GM03348 (cell line): ENCODE data around the gene BTG4.
A peak's percentile ranks its signal among the peaks of the same experiment; 100 is the strongest.

ENCODE experiments used
- DNase-seq: peaks from one replicate; pipeline ENCODE4 v3.0.0; 2012; ENCODE audit warnings: low spot score

Gene BTG4

DNA sequence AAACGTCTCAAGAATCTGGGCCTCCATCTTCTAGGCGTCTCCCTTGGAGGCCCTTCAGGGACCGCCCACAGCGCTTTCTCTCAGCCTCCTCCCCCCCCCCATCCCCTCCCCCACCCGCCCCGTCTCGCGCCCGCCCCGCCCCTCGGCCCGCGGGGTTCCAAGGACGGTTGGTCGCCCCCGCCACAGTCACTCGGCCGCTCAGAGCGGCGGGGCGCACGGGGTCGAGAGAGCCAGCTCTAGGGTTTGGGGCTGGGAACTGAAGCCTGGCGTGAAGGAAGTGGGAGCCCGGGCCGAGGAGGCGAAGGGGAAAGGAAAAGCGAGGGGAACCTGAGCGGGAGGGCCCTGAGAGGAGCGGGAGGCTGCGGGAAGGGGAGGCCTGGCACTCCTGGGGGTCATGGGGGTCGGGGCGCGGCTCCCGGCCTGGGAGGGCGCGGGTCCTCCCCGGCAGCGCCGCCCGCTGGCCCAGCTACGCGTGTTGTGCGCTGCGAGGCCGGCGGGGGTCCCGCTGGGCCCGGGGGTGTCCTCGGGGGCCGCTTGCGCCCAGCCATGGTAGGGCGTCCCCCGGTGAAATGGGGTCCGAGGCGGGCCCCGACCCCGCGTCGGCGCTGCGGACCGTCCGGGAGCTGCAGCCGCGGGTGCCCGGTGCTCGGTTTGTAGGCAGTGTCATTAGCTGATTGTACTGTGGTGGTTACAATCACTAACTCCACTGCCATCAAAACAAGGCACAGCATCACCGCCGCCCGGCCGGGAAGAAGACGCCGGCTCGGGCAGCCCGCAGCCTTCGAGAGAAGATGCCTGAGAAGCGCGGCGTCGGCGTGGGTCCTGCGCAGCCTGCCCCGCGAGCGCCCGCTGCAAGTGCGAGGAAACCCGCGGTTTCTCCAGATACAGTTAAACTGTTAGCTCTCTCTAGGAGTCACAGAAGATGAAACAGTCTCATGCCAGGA lies at the start of gene BTG4:
Gene BTG4, minus strand, starts transcription at position 91 of the 944 bp plus-strand sequence. CDS start 13,610 bp downstream, outside the sequence.
- peak; percentile 56 for DNase-seq

- DNase-seq, result peak; percentile 73
Observed at GRCh38 chr11:111561791-111562325, 49.7 kb upstream of the BTG4 start.

DNA sequence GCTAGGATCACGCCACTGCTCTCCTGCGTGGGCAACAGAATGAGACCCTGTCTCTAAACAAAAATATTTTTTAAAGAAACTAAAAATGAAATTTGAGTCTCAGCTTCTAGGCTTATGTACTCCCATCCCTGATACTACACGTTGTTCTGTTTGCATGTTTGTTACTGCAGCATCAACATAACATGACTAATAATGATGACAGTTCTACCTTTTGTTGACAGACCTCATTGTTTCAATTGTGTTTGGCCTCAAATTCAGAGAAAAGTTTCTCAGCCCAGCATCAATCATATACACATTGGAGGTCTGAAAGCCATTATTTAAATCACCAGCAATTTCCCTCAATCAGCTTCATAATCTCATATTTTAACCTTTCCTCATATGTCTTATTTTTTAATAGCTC lies 49.1 kb upstream of the BTG4 start:
- DNase-seq, result no peak

GRCh38 chr11:111560800-111561199 lies 48.6 kb upstream of the BTG4 start:
- no peak for DNase-seq

GRCh38 chr11:111559800-111560464 lies 47.7 kb upstream of the BTG4 start:
- no peak for DNase-seq

DNA sequence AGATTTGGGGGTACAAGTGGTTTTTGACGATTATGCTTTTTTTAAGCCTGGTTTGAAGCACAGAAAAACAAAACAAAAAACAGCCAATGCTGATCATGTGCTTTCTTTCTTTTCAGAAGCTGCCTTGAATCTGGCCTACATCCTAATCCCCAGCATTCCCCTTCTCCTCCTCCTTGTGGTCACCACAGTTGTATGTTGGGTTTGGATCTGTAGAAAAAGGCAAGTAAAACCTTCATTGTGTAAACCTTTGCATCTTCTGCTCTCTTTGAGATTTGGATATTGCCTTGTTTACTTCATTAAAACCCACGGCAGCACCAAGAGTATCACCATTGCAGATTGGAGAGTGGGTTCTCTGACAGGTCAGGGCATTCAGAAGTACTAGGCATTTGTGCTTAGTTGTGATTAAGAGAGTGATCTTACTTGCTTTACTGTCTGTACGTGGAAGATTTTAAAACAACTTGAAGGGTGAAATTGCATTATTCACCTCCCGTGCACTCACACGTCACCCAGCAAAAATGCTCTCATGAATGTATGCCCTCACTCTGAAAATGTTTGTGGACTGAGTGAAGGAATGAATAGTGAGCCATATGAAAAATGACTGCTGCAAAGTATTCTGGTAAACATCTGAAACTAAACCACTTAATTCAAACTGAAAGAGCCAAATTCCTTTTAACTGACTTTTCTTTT lies 45.4 kb upstream of the BTG4 start:
- peak; percentile 69 for DNase-seq

- no peak for DNase-seq
Observed at GRCh38 chr11:111555255-111555654, 43.1 kb upstream of the BTG4 start.

DNA sequence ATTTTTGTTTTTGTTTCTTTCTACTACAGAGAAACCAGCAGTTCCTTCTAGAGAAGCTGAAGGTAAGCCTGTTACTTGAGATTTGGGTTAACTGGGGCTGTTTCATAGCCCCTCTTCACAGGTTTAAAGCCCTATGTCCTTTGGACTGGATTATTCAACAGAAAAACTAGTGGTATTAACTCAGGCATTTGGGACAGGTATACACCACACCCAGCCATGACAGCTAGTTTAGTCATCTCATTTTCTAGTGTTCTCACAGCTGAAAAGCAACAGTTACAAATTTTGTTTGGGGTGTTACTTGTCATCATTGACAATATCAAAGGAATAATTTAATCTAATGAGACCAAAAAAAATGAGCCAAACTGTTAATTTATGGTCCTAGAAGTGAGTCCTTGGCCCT lies 42.3 kb upstream of the BTG4 start:
- no peak for DNase-seq

DNA sequence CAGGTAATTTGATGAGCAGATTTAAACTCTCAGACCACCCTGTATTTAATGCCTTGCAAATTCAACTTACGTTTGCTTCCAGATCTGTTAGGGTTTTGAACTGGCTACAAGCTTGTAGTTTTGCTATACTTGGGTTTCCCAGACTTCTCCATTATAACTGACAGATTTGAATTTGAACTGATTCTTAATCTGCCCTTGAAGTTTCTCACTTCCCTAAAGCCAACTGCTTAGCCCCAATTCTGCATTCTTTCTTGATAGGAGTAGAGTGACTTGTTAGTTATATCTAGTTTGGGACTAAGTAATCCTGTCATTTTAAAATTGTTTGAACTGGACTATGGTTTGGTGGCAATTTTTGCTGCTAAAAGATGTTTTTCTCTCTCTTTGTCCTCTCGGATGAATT lies 38.1 kb upstream of the BTG4 start:
- DNase-seq, result no peak

DNA sequence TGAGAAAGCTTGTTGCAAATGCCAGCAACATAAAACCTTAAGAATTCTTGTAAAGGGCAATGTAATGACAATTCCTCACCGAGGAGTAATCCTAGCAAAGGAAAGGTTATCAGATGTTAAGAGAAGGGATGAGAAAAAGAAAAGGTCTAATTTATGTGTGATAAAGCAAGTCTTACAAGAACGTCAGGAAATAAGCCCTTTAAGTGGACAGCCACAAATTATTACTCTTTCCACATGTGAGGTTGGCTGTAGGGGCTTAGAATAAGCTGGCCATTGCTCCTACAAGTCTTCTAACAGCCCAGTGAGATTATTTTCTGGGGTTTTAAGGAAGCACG lies 37.6 kb upstream of the BTG4 start:
- DNase-seq, result no peak

DNA sequence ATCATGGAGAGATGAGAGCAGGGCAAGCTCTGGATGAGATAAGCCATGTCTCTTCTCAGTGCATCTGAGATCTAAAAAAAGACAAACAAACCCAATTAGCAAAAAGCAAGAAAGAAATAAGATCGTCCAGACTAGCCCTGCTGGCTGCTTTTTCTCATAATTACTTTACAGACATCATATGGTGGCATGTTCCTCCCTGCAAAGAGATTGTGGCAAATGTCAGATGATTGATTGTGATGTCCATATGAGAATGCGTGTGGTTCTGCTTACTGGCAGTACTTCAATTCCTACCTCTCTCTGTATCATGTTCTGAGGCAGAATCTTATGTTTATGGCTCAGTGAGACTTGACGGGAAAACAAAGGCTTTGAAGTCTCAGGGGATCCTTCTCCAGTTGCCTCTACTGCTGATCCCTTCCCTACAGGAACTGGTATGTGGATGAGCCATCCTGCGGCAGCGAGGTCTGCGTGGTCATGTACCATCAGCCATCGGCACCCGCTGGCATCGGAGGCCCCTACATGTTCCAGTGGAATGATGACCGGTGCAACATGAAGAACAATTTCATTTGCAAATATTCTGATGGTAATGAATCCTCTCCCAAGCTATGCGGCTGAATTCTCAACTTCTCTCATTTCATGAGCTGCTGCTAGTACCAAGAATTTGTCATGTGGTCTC lies 37.1 kb upstream of the BTG4 start:
- no peak for DNase-seq

DNA sequence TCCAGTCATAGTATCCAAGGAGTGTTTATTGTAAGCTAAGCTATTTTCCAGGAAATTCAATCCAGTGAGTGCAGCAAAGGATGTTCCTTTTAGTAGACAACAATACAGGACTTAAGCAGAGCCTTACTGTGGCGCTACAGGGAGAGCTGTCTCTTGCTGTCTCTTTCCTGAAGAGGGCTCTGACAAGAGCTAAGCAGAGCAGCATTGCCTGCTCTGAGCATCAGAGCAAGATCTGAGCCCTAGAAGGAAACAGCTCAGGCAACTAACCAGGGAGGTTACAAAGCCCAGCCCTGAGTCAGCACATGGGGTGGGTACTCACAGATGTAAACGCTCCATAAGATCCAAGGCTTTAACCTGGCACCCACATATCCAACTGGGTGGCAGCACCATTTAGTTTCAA lies 36.3 kb upstream of the BTG4 start:
- DNase-seq, result no peak

DNA sequence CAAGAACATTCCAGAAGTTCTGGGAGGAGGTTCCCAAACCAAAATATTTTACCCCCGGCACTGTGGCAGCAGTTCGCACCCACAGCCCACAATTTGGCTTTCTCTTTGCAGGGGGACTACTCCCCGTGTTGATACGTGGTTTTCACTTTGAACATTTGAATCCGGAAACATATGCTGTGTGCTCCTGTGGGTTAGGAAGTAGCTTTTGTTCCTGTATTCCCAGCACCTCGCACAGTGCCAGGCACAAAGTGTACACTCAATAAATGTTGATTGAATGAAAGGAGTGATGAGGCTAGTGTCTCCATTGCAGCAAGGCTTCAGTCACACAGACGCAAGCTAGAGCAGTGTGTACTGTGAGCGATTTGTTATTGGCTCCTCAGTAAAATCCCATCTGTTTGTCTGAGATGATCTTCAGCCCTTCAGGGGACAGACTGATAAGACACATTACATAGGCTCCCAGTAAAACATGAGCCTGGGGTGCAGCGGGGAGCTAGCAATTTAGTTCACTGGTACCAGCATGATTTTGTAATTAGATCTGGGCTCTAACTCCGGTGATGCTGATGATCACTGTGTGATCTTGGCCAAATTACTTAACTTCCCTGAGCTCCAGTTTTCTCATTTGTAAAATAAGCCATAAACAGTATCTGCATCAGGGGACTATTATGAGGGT lies 30.6 kb upstream of the BTG4 start:
- no peak for DNase-seq

- DNase-seq, result peak; percentile 72
Observed at GRCh38 chr11:111541254-111542061, 29.3 kb upstream of the BTG4 start.

- DNase-seq, result no peak
Observed at GRCh38 chr11:111540937-111541253, 28.7 kb upstream of the BTG4 start.

DNA sequence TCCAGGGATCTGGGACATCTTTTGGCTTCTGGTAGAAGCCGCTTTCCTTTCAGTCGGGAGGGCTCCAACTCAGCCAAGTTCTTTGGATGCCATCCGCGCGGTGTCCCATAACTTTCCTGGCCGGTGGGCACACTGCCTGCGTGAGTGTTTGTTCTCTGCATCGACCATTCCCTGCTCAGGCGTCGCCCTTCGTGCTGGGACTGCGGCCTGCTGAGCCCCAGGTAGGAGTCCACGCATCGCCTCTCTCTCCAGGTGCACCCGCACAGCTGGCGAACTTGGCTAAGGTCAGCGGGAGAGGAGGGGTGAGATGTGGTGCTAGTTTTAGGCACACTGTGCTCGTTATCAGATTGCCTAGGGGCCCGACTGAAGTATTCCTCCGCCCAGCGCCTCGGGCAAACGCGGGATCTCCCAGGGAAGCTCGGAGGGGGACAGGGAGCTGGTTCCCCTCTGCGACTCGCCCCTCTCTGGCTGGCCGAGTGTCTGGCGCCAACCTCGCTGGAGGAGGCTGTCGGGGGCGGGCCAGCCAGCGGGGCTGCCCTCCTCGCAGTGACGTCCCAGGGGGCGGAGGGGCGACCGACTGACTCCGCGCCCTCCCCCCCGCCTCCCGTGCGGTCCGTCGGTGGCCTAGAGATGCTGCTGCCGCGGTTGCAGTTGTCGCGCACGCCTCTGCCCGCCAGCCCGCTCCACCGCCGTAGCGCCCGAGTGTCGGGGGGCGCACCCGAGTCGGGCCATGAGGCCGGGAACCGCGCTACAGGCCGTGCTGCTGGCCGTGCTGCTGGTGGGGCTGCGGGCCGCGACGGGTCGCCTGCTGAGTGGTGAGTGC lies 28.1 kb upstream of the BTG4 start, which contains the start of gene LAYN:
Gene LAYN, plus strand, starts transcription at position 607 of the 823 bp plus-strand sequence. Its CDS starts 124 bp downstream, at position 731.
- peak; percentile 93 for DNase-seq

DNA sequence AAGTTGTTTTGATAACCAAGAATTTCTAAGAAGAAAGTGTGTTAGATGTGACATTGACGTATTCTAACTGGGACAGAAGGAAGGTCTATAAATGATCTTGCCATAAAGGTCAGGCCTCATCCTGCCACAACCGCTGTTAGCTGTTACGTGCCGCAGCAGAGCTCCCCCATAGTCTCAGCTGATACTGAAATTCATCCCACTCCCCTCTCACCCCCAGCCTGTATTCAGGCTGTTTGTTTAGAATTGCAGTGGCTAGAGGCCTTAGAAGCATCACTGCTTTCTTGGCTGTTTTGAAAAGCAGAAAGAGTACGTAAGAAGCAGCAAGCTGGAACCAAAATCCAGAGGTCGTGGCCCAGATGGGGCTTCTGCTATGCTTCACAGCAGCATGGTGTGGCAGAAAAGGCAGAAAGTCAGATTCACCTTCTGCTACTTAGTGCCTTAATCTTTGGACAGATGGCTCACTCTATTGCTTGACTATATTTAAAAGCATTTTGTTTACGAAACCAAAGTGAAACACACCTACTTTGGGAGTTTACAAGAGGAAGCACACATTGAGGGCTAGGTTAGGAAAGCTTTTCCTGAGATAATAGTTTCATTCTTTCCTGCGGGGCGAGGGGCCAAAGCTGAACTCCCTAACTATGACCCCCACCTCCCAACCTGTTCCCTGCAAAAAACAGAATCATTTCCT lies 27.4 kb upstream of the BTG4 start:
- DNase-seq, result no peak

DNA sequence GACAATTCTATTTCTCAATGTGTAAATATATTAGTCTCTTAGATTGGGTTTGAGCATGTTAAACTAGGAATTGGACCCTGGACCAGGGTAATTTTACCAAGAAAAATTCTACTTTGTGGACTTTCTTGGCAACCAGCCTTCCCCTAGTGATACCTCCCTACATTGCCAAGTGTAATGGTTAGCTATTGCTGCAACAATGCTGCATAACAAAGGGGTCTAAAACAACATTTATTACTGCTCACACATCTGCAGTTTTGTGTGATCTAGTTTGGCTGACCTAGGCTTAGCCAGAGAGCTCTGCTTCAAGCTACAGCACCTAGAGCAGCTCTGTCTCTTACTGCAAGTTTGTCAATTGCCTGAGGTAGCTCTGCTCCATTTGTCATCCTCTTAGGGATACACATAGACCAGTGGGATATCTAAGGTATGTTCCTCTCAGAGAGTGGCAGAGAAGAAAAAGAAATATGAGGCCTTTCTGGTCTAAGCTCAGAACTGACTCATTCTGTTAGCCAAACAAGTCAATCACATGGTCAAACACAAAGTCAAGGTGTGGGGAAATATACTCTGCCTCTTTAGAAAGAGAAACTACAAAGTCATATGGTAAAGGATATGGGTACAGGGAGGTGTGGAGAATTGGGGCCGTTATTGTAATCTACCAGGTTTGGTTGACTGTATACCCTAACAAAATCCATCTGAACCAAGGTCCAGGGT lies 26.4 kb upstream of the BTG4 start:
- no peak for DNase-seq
